GM23338 (cell line): Measurements from ENCODE around the gene CNOT11.

Experiments
- CREB1 ChIP-seq: fragments of 250-450 bp; sonication (Bioruptor Pico); IDR thresholded peaks from 2 replicates; pipeline ENCODE4 v1.5.0; 2020; ENCODE audit warnings: low read depth, mild to moderate bottlenecking, moderate library complexity
- ZNF114 ChIP-seq: fragments of 250-450 bp; sonication (Bioruptor Pico); IDR thresholded peaks from 2 replicates; pipeline ENCODE4 v1.5.0; 2020; ENCODE audit warnings: mild to moderate bottlenecking, moderate library complexity
- TF ChIP-seq, protein P1 (sequence below), 2 experiments: fragments of 200-600 bp in 1 of 2; sonication (generic) in 1 of 2; conservative IDR thresholded peaks; 2 replicates each; pipeline versions ENCODE4 v1.5.1 to v1.6.1; 2016 to 2017; ENCODE audit warnings: antibody characterized with exemption in 2 of 2, low read depth in 2 of 2, mild to moderate bottlenecking in 2 of 2, moderate library complexity in 1 of 2

DNA sequence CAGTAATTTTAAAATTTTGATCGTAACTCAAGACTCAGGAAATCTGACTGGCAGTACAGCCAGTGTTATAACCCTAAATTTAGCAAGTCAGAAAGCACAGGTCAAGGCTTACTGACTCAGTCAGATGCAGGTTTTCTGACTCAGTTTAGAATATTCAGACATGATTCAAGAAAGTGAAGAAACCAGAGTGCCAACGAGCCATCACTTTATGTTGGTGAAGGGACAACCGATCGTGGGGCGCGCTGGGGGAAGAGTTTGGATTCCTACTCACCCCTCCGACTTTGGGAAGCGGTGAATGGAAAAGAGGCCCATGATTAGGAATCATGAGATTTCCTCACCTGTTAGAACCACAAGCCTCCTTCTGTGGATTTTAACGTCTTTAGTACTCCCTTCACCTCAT lies 54.8 kb downstream of the CNOT11 start:
- TF ChIP-seq, protein P1, sequence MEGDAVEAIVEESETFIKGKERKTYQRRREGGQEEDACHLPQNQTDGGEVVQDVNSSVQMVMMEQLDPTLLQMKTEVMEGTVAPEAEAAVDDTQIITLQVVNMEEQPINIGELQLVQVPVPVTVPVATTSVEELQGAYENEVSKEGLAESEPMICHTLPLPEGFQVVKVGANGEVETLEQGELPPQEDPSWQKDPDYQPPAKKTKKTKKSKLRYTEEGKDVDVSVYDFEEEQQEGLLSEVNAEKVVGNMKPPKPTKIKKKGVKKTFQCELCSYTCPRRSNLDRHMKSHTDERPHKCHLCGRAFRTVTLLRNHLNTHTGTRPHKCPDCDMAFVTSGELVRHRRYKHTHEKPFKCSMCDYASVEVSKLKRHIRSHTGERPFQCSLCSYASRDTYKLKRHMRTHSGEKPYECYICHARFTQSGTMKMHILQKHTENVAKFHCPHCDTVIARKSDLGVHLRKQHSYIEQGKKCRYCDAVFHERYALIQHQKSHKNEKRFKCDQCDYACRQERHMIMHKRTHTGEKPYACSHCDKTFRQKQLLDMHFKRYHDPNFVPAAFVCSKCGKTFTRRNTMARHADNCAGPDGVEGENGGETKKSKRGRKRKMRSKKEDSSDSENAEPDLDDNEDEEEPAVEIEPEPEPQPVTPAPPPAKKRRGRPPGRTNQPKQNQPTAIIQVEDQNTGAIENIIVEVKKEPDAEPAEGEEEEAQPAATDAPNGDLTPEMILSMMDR (conservative IDR thresholded peaks at IDR 0.05; ENCODE audit: low read depth in 2 of 2): no peak
- TF ChIP-seq ZNF114: no peak
- TF ChIP-seq CREB1 (CRISPR knock-in tag): no peak
